GM19240 (cell line): ENCODE data around the gene SMAD3.
A peak's percentile ranks its signal among the peaks of the same experiment; 100 is the strongest.

Source experiments
- DNase-seq: peaks from one replicate; pipeline ENCODE4 v3.0.0; 2011; ENCODE audit warnings: low spot score; ENCODE audit not compliant: insufficient read length

SMAD3 gene

GRCh38 chr15:67080118-67080899 is 14.9 kb downstream of the SMAD3 start:
- no peak for DNase-seq

DNA sequence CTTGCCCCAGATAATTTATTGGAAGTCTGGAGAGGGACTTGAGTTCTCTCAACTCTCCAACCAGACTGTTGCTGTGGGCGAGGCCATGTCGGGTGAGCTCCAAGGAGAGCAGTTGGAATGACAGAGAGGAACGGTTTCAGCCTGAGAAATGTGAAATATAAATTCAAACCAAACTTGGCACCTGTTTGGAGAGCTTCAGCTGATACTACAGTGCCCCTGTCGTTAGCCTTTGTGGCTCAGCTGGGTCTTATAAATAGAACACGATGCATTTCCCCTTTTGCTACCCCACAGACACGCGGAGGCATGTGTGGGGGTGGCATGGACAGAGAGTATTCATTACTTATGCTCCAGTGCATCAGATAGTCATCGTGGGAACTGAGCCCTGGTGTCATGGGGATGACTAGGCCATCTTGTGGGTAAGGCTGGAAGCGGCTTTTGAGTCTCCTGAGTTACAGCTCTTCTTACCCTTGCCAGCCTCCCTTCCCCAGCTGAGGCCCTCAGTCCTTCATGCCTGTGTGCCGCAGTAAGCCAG is 15.6 kb downstream of the SMAD3 start:
- no peak for DNase-seq

DNA sequence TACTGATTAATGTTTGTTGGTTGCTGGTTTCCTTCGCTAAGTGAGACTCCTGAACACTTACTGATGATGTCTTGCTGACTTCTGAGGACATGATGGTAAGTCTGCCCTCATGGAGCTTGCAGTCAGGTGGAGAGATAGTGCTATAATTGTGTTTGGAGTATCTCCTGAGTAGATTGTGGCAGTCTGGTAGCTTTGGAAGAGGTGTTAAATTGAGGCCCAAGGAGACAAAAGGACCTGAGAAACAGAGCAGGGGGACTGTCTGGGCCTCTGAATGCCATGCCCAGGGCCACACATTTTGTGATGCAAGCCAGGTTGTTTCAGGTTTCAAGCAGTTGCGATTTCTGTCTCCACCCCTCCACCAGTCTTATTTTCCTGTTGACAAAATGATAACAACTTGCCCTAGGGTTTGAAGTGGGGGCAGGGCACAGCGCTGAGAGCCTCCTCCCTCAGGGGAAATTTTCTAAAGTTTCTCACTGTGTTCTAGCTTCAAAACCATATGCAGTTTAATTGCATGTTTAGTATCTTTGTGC is 16.7 kb downstream of the SMAD3 start:
- no peak for DNase-seq

DNA sequence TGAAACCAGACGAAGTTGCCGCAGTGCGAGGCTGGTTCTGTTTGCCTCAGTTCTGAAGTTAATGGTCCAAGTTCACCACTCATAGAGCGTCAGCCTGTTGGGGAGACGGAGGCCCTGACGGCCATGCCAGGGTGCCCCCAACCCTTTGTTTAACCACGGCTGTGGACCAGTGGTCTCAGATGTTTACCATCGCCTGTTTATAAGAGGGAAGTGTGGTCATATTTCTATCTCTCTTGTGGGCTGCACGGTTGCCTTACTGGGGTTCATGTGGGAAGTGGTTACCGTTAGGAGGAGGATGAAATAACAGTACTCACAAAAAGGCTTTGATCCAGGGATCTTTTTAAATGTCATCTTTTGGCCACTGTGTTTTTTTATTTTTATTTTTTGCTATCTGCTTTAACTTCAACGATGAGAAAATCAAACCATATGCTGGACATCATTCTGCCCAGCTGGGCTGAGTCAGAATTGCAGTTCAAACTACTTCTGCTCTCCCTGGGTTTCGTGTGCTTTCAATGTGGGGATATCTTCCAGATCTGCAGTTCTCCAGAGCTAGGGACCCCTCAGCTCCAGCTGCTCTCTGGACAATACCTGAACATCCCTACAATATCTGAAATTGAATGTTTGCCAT is 17.8 kb downstream of the SMAD3 start:
- DNase-seq = no peak

GRCh38 chr15:67084561-67084960 is 19.2 kb downstream of the SMAD3 start:
- no peak for DNase-seq

- no peak for DNase-seq
These were observed 19.9 kb downstream of the SMAD3 start for GRCh38 chr15:67085237-67085817.

- DNase-seq = peak; percentile 53
These were observed 20.6 kb downstream of the SMAD3 start for GRCh38 chr15:67085818-67086636.

DNA sequence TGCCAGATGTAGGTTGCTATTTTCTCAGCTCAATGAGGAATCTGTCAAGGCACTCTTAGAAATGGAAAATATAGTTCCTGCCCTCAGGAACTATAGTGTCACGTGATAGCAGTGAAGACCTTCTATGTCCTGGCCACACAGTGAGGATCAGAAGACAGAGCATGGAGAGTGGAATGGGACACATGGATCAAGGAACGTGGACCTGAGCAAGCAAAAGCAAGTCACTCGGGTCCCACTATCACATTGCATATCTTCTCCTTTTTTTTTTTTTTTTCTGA is 21.2 kb downstream of the SMAD3 start:
- no peak for DNase-seq

DNA sequence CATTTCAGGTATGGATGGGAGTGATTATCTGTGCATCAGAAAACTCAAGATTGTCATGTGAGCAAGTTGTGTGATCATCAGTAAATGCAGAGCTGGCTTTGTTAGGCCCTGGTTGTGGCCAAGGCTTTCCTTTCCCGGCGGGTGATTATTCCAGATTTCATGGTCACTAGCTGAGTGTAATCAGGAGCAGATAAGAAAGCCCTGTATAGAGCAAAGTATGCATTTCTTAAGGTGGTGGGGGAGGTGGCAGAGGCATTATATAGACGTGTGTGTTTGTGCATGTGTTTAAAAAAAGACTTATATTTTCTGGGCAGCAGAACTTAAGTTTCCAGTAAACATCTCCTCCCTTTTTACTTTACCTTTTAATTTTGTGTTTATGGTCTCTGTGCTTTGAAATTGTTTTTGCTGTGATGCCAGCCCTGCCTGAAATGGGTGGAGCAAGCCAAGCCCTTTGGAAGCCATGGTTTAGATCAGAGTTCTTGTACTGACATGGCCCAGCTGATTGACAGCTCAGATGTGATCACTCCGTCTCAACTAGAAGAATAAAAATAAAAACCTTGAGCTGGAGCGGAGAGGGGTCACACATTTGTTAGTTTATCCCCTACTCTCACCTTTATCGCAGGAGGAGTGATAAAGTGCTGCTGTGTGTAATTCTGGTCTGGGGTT is 22.2 kb downstream of the SMAD3 start:
- no peak for DNase-seq

DNA sequence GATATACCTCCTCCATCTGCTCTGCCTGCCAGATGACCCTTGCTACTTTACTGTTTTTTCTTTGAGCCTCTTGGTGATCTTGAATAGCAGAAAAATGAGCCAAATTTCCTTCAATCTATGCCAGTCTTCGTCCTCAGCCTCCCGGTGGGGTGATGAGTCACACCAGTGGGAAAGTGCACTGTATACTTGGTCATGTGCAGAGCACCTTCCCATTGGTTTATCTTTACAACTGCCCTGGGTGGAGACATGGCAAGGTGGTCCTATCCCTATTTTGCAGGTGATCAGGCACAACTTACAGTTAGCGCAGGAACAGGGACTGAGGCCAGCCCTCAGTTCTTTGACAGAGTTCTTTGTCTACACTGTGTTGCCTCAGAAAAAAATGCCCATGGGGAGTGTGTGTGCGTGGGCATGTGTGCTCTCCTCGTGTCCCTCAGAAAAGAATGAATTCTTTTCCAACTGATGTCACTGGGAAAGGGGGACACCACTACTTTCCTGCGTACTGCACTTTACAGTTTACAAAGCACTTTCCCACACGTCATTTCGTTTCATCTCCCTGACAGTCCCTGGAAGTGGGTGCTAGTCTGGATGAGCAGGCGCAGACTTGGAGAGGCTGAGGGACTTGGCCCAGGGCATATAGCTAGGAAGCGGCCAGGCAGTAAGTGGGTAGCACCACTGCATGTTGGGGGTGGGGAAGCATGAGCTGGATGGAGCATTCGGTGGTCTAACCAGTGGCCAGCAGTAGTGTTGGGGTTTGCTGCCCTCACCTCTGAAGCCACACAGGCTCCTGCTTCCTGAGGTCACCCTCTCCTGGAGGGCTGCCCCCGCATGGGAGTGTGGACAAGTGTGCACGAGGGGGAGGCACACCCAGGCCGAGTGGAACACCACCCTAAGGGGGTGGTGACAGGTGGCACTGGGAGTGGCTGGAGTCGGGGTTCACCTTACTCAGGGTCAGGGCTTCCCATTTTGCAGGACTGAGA is 24.1 kb downstream of the SMAD3 start:
- no peak for DNase-seq

GRCh38 chr15:67090297-67091070 is 25.1 kb downstream of the SMAD3 start:
- no peak for DNase-seq

- no peak for DNase-seq
These were observed 25.9 kb downstream of the SMAD3 start for GRCh38 chr15:67091071-67091979.

DNA sequence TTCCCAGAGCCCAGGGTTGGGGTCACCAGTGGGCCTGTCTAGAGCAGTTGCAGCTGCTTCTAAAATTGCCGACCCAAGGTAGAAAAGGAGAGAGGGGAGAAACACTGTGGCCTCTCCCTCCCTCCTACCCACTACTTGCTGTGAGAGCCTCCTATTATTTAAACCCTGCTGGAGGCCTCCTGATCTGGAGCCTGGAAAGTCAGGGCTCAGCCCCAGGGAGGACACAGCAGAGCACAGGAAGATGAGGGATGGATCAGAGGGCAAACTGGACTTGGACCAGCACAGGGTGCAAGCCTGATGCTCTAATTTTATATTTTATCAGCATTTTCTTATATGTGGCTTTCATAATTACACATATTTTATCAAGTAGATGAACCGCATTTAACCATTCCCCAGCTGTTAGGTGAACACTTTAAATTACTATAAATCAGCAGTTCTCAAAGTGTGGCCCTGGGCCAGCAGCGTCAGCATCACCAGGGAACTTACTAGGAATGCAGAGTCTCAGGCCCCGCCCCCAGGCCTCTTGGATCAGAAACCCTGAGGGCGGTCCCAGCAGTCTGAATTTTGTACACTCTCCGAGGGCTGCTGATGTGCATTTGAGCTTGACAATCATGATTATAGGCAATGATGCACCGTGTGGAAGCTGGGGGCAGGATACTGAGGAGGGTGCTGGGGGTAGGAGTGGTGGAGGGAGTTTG is 26.7 kb downstream of the SMAD3 start:
- DNase-seq = no peak

GRCh38 chr15:67092752-67093503 is 27.5 kb downstream of the SMAD3 start:
- DNase-seq = no peak

GRCh38 chr15:67093504-67093862 is 28.1 kb downstream of the SMAD3 start:
- DNase-seq = no peak

DNA sequence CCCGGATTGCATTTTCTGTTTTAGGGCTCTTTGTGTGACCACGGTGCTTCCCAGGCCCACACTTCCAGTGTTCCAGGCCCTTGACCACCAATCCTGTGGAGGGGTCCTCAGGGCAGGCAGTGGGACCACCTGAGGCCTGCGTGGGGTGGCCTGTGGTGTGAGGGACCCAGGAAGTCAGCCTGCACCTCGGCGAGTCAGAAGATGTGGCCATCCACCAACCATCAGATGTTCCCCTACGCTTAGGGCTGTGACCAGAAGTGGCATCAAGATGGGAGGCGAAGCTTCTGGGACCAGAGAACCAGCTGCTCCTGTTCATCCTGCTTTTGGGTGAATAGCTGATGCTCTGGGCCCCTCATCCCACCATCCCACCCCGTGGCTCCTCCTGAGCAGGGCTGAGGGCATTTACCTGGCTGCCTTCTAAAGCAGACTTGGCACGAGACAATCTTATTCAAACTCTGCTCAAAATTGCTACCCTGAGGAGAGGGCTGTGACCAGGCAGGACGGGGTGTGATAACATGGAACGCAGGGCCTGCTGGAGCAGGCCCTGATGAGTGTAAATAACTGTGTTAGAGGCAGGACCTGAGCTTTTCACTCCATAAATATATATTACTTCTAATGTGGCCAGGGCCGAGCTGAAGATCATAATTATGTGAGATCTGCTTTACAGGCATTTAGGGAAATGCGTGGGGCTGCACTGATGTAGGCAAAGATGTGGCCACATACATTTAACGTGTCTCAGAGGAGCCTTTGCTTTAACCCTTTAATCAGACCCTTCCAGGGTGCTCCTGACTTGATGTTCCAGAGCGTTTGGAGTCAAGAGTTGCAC is 28.8 kb downstream of the SMAD3 start:
- no peak for DNase-seq
